ENCODE data around the gene DYRK3. TPM values are rescaled to one million over a fixed set of nuclear protein-coding genes. Genes with fewer than 3 reads are reported as not detected.

The DYRK3 gene
- polyA plus RNA-seq, 1 donor (not counting 4 experiments of a cell fraction or from before 2014, with no cell fraction given) = 15.0 TPM

DNA sequence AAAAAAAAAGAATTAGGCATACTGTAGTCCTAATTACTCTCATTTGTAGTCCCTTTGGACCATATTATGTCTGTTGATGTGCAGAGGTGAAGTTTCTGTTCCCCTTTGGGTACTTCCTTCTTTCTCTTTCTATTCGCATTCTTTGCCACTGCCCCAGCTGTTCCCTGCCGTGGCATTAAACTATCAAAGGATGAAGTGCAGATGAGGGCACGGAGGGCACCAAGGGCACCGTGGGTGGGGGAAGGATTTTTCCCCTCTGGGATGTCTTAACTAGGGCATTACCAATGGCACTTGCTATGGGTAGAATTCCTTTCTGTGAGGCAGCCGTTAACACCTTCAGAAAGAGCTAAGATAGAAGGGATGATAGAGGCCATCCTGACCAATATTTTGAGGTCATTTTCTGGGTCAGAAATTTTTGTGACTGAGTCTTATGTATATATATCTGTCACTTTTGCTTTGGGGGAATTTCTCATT lies 44.4 kb downstream of the DYRK3 start:
- TF ChIP-seq EZH2 (IDR thresholded peaks at IDR 0.05; ENCODE audit: low read length) (no peak), CTCF (optimal IDR thresholded peaks at IDR 0.05 in 1 of 3, IDR thresholded peaks at IDR 0.05 in 1 of 3, conservative IDR thresholded peaks at IDR 0.05 in 1 of 3; ENCODE audit: extremely low read depth in 1 of 3, insufficient read depth in 2 of 3, low read length in 3 of 3) (no peak)
- H3K36me3 ChIP-seq (ENCODE audit: control insufficient read depth in 2 of 2, extremely low read depth in 1 of 2, insufficient read depth in 2 of 2, low read length in 2 of 2) = no peaks in the 10 kb centered on the region
- H3K4me1 ChIP-seq (ENCODE audit: control insufficient read depth, extremely low read depth, insufficient read depth, low read length) = peaks cover 7% of the 10 kb centered on the region
- no peak for DNase-seq (ENCODE audit: low read depth, low spot score)
- peaks cover 10% of the 10 kb centered on the region for H3K27me3 ChIP-seq (ENCODE audit: control insufficient read depth, extremely low read depth, insufficient read depth, low read length)
- H2AFZ ChIP-seq (ENCODE audit: control insufficient read depth, low read length) = no peak overlapping the region
- H4K20me1 ChIP-seq (ENCODE audit: control insufficient read depth, extremely low read depth, insufficient read depth, low read length) = no peaks in the 10 kb centered on the region
- no peak overlapping the region for H3K9ac ChIP-seq (ENCODE audit: control insufficient read depth, extremely low read depth, insufficient read depth, low read length)
- no peaks in the 10 kb centered on the region for H3K79me2 ChIP-seq (ENCODE audit: control insufficient read depth, insufficient read depth, low read length)
- no peaks in the 10 kb centered on the region for H3K9me3 ChIP-seq (ENCODE audit: control insufficient read depth, low read depth, low read length)
- no peaks in the 10 kb centered on the region for H3K9me1 ChIP-seq (ENCODE audit: control insufficient read depth, extremely low read depth, insufficient read depth, low read length)
- H3K27ac ChIP-seq (ENCODE audit: control insufficient read depth, insufficient read depth, low read length) = no peak overlapping the region
- dilution Hi-C loops (cut with MboI; ENCODE audit: extremely low pct_ligation_motif_present, low sequenced_read_pairs) = no loop called here
- H3K4me2 ChIP-seq (ENCODE audit: control insufficient read depth, extremely low read depth, insufficient read depth, low read depth, low read length) = no peak overlapping the region
- FAIRE-seq = no peak
- no peak overlapping the region for H3K4me3 ChIP-seq (ENCODE audit: control insufficient read depth in 2 of 3, extremely low read depth in 1 of 3, insufficient read depth in 2 of 3, low read depth in 1 of 3, low read length in 3 of 3)

GRCh38 chr1:206680279-206680678 lies 44.9 kb downstream of the DYRK3 start:
- no peak for FAIRE-seq
- TF ChIP-seq CTCF (optimal IDR thresholded peaks at IDR 0.05 in 1 of 3, IDR thresholded peaks at IDR 0.05 in 1 of 3, conservative IDR thresholded peaks at IDR 0.05 in 1 of 3; ENCODE audit: extremely low read depth in 1 of 3, insufficient read depth in 2 of 3, low read length in 3 of 3) (no peak), EZH2 (IDR thresholded peaks at IDR 0.05; ENCODE audit: low read length) (no peak)
- dilution Hi-C loops (cut with MboI; ENCODE audit: extremely low pct_ligation_motif_present, low sequenced_read_pairs) = no loop called here
- no peak overlapping the region for H3K4me3 ChIP-seq (ENCODE audit: control insufficient read depth in 2 of 3, extremely low read depth in 1 of 3, insufficient read depth in 2 of 3, low read depth in 1 of 3, low read length in 3 of 3)
- H3K9me3 ChIP-seq (ENCODE audit: control insufficient read depth, low read depth, low read length) = no peaks in the 10 kb centered on the region
- peaks cover 1% of the 10 kb centered on the region for H3K79me2 ChIP-seq (ENCODE audit: control insufficient read depth, insufficient read depth, low read length)
- H3K4me1 ChIP-seq (ENCODE audit: control insufficient read depth, extremely low read depth, insufficient read depth, low read length) = peaks cover 2% of the 10 kb centered on the region
- H3K9ac ChIP-seq (ENCODE audit: control insufficient read depth, extremely low read depth, insufficient read depth, low read length) = no peak overlapping the region
- H3K27ac ChIP-seq (ENCODE audit: control insufficient read depth, insufficient read depth, low read length) = no peak overlapping the region
- no peaks in the 10 kb centered on the region for H3K36me3 ChIP-seq (ENCODE audit: control insufficient read depth in 2 of 2, extremely low read depth in 1 of 2, insufficient read depth in 2 of 2, low read length in 2 of 2)
- H3K9me1 ChIP-seq (ENCODE audit: control insufficient read depth, extremely low read depth, insufficient read depth, low read length) = no peaks in the 10 kb centered on the region
- H2AFZ ChIP-seq (ENCODE audit: control insufficient read depth, low read length) = no peak overlapping the region
- no peak overlapping the region for H3K4me2 ChIP-seq (ENCODE audit: control insufficient read depth, extremely low read depth, insufficient read depth, low read depth, low read length)
- peaks cover 10% of the 10 kb centered on the region for H3K27me3 ChIP-seq (ENCODE audit: control insufficient read depth, extremely low read depth, insufficient read depth, low read length)
- no peak for DNase-seq (ENCODE audit: low read depth, low spot score)
- no peaks in the 10 kb centered on the region for H4K20me1 ChIP-seq (ENCODE audit: control insufficient read depth, extremely low read depth, insufficient read depth, low read length)

Measured in keratinocyte (primary cell).